Measurements from ENCODE around the gene LRTM1.

GRCh38 chr3:54967731-54968161, 39.9 kb upstream of the LRTM1 start:
- TF ChIP-seq CTCF (IDR thresholded peaks at IDR 0.05; ENCODE audit: insufficient read depth, low read depth, low read length) (no peak), EZH2 (IDR thresholded peaks at IDR 0.05; ENCODE audit: insufficient read depth, low read length) (no peak)
